ENCODE results near the gene MARS1. TPM values are rescaled to one million over a fixed set of nuclear protein-coding genes. Genes with fewer than 3 reads are reported as not detected.

The MARS1 gene
- total RNA-seq, 1 donor from 2014 or later = 316 TPM

- Mint-ChIP-seq H3K27ac (peak within 1 kb of the TSS; percentile 100), H3K9me3 (no peaks in the 10 kb centered on the region), H3K4me1 (peaks cover 56% of the 10 kb centered on the region), H3K36me3 (ENCODE audit: low read depth) (peaks cover 49% of the 10 kb centered on the region), H3K4me3 (peak within 1 kb of the TSS; percentile 97), H3K27me3 (no peaks in the 10 kb centered on the region)
- DNase-seq = peak; percentile 98
- intact Hi-C loops (cut with micrococcal nuclease) = loop anchor here (1.0 to 5.0 kb wide), 5 partner anchors 60 to 835 kb away; partner anchors contain the start of genes CTDSP2, OS9, PIP4K2C and PTGES3
Measured at GRCh38 chr12:57522011-57522886, 34.4 kb downstream of the MARS1 start, which contains the start of gene MBD6. Gene MBD6 (plus strand): TSS chr12:57522824. CDS start chr12:57524304, 1,480 bp downstream.

- Mint-ChIP-seq H3K9me3 (no peaks in the 10 kb centered on the region), H3K4me1 (peaks cover 51% of the 10 kb centered on the region), H3K4me3 (peak overlapping the region; percentile 96), H3K36me3 (ENCODE audit: low read depth) (peaks cover 47% of the 10 kb centered on the region), H3K27ac (peak overlapping the region; percentile 88), H3K27me3 (no peaks in the 10 kb centered on the region)
- peak; percentile 80 for DNase-seq
- intact Hi-C loops (cut with micrococcal nuclease) = loop anchor here (1.0 to 5.0 kb wide), 5 partner anchors 61 to 836 kb away; partner anchors contain the start of genes CTDSP2, OS9, PIP4K2C and PTGES3
Measured at GRCh38 chr12:57522887-57523705, 35.2 kb downstream of the MARS1 start.

GRCh38 chr12:57523706-57524614 is 36.1 kb downstream of the MARS1 start:
- Mint-ChIP-seq H3K9me3 (no peaks in the 10 kb centered on the region), H3K4me1 (peaks cover 42% of the 10 kb centered on the region), H3K4me3 (peak overlapping the region; percentile 96), H3K27ac (peak overlapping the region; percentile 88), H3K27me3 (no peaks in the 10 kb centered on the region), H3K36me3 (ENCODE audit: low read depth) (peaks cover 43% of the 10 kb centered on the region)
- intact Hi-C loops (cut with micrococcal nuclease) = loop anchor here (2.0 to 5.0 kb wide), 4 partner anchors 67 to 837 kb away; partner anchors contain the start of genes CTDSP2, OS9, PIP4K2C and PTGES3
- DNase-seq = peak; percentile 67

- Mint-ChIP-seq H3K27ac (peak overlapping the region; percentile 88), H3K36me3 (ENCODE audit: low read depth) (peaks cover 44% of the 10 kb centered on the region)
- no peak for DNase-seq
Measured at GRCh38 chr12:57524814-57525614, 37.1 kb downstream of the MARS1 start.

GRCh38 chr12:57525615-57526383 is 37.9 kb downstream of the MARS1 start:
- Mint-ChIP-seq H3K4me3 (no peak overlapping the region), H3K9me3 (no peaks in the 10 kb centered on the region), H3K27me3 (no peaks in the 10 kb centered on the region), H3K36me3 (ENCODE audit: low read depth) (peaks cover 44% of the 10 kb centered on the region), H3K4me1 (peaks cover 35% of the 10 kb centered on the region), H3K27ac (no peak overlapping the region)
- no peak for DNase-seq
- intact Hi-C loops (cut with micrococcal nuclease) = no loop called here

More at GRCh38 chr12:57524814-57525614, 37.1 kb downstream of the MARS1 start:
- H3K27me3 Mint-ChIP-seq = no peaks in the 10 kb centered on the region
- H3K9me3 Mint-ChIP-seq = no peaks in the 10 kb centered on the region
- H3K4me1 Mint-ChIP-seq = peaks cover 36% of the 10 kb centered on the region
- intact Hi-C loops (cut with micrococcal nuclease) = loop anchor here (5.0 kb wide), 3 partner anchors 167 to 838 kb away; partner anchors contain the start of genes CTDSP2, OS9 and PTGES3
- H3K4me3 Mint-ChIP-seq = peak overlapping the region; percentile 96

GRCh38 chr12:57526477-57527126 is 38.7 kb downstream of the MARS1 start:
- H3K36me3 Mint-ChIP-seq (ENCODE audit: low read depth) = peaks cover 47% of the 10 kb centered on the region
- H3K27me3 Mint-ChIP-seq = no peaks in the 10 kb centered on the region
- intact Hi-C loops (cut with micrococcal nuclease) = no loop called here
- no peak overlapping the region for H3K27ac Mint-ChIP-seq
- H3K9me3 Mint-ChIP-seq = no peaks in the 10 kb centered on the region
- H3K4me1 Mint-ChIP-seq = peaks cover 28% of the 10 kb centered on the region
- no peak for DNase-seq
- H3K4me3 Mint-ChIP-seq = no peak overlapping the region

- no peak overlapping the region for H3K27ac Mint-ChIP-seq
- H3K4me1 Mint-ChIP-seq = peaks cover 22% of the 10 kb centered on the region
- H3K27me3 Mint-ChIP-seq = no peaks in the 10 kb centered on the region
- intact Hi-C loops (cut with micrococcal nuclease) = no loop called here
- no peak overlapping the region for H3K4me3 Mint-ChIP-seq
- H3K9me3 Mint-ChIP-seq = no peaks in the 10 kb centered on the region
- H3K36me3 Mint-ChIP-seq (ENCODE audit: low read depth) = peaks cover 51% of the 10 kb centered on the region
- no peak for DNase-seq
Measured at GRCh38 chr12:57527184-57527583, 39.3 kb downstream of the MARS1 start.

- DNase-seq = no peak
- Mint-ChIP-seq H3K27ac (no peak overlapping the region), H3K4me1 (peaks cover 19% of the 10 kb centered on the region), H3K9me3 (no peaks in the 10 kb centered on the region), H3K27me3 (no peaks in the 10 kb centered on the region), H3K4me3 (no peak overlapping the region), H3K36me3 (ENCODE audit: low read depth) (peaks cover 59% of the 10 kb centered on the region)
- intact Hi-C loops (cut with micrococcal nuclease) = no loop called here
Measured at GRCh38 chr12:57528176-57528575, 40.3 kb downstream of the MARS1 start.

- intact Hi-C loops (cut with micrococcal nuclease) = no loop called here
- no peak for DNase-seq
- Mint-ChIP-seq H3K4me1 (peaks cover 11% of the 10 kb centered on the region), H3K27ac (no peak overlapping the region), H3K4me3 (no peak overlapping the region), H3K9me3 (no peaks in the 10 kb centered on the region), H3K27me3 (no peaks in the 10 kb centered on the region), H3K36me3 (ENCODE audit: low read depth) (peaks cover 61% of the 10 kb centered on the region)
Measured at GRCh38 chr12:57528831-57529555, 41.1 kb downstream of the MARS1 start.

GRCh38 chr12:57529831-57530230 is 42.0 kb downstream of the MARS1 start:
- peaks cover 58% of the 10 kb centered on the region for H3K36me3 Mint-ChIP-seq (ENCODE audit: low read depth)
- H3K4me1 Mint-ChIP-seq = peaks cover 4% of the 10 kb centered on the region
- H3K27me3 Mint-ChIP-seq = no peaks in the 10 kb centered on the region
- no peak overlapping the region for H3K27ac Mint-ChIP-seq
- intact Hi-C loops (cut with micrococcal nuclease) = no loop called here
- H3K4me3 Mint-ChIP-seq = no peak overlapping the region
- no peaks in the 10 kb centered on the region for H3K9me3 Mint-ChIP-seq
- DNase-seq = no peak
